Mammary epithelial cell (primary cell): ENCODE data around the gene AGAP1.

ENCODE experiments used
- CTCF ChIP-seq, 2 donors: IDR thresholded peaks in 1 of 2; conservative IDR thresholded peaks in 1 of 2; 2 replicates each; pipeline ENCODE4 v1.5.1; 2011 to 2012; ENCODE audit warnings: inconsistent platforms in 2 of 2, low read length in 2 of 2, mild to moderate bottlenecking in 2 of 2, control low read depth in 1 of 2, low read depth in 1 of 2; ENCODE audit not compliant: insufficient read depth in 1 of 2; ENCODE audit errors: extremely low read depth in 1 of 2
- EZH2 ChIP-seq: IDR thresholded peaks from 2 replicates; pipeline ENCODE4 v1.6.1; 2012; ENCODE audit warnings: low read length, inconsistent platforms, borderline replicate concordance

DNA sequence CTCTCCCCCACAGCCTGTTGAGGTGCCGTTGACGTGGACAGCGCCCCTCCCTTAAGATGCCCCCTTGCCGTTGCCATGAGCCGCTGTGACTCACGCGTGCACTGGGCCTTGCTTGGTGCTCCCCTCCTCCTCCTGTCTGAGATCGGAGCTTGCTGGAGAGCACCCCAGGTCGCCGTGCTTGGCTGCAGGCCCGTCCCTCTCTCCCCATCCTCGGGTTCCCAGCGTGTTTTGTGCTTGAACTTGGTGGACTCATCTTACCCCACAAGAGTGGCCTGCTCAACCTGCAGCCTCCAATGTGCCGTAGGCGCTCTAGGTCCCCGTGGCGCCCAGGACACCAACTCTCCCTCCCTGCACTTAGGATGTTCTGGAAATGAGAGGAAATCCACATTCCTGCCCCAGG, 634.5 kb downstream of the AGAP1 start:
- no peak for TF ChIP-seq CTCF (conservative IDR thresholded peaks at IDR 0.05 in 1 of 2, IDR thresholded peaks at IDR 0.05 in 1 of 2; ENCODE audit: extremely low read depth in 1 of 2, insufficient read depth in 1 of 2, low read depth in 1 of 2, low read length in 2 of 2)
- no peak for TF ChIP-seq EZH2
